C4-2B (cell line): ENCODE measurements around the gene IPO9.

Experiments
- ZFX ChIP-seq: fragments of 450-650 bp; IDR thresholded peaks from 2 replicates; pipeline ENCODE4 v1.6.1; 2017
- TF ChIP-seq, protein P1 (sequence below): fragments of 450-650 bp; conservative IDR thresholded peaks from 2 replicates; pipeline ENCODE4 v1.5.1; 2017; ENCODE audit warnings: mild to moderate bottlenecking

GRCh38 chr1:201838381-201838780 is 9.4 kb downstream of the IPO9 start:
- TF ChIP-seq, protein P1, sequence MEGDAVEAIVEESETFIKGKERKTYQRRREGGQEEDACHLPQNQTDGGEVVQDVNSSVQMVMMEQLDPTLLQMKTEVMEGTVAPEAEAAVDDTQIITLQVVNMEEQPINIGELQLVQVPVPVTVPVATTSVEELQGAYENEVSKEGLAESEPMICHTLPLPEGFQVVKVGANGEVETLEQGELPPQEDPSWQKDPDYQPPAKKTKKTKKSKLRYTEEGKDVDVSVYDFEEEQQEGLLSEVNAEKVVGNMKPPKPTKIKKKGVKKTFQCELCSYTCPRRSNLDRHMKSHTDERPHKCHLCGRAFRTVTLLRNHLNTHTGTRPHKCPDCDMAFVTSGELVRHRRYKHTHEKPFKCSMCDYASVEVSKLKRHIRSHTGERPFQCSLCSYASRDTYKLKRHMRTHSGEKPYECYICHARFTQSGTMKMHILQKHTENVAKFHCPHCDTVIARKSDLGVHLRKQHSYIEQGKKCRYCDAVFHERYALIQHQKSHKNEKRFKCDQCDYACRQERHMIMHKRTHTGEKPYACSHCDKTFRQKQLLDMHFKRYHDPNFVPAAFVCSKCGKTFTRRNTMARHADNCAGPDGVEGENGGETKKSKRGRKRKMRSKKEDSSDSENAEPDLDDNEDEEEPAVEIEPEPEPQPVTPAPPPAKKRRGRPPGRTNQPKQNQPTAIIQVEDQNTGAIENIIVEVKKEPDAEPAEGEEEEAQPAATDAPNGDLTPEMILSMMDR = no peak
- TF ChIP-seq ZFX = no peak
